WI38 (cell line): ENCODE measurements around the gene NFIX.

Experiments used
- H3K4me3 ChIP-seq: 2 replicates; pipeline ENCODE4 v1.5.1; 2011; ENCODE audit warnings: low read depth, mild to moderate bottlenecking, control low read depth, low read length
- CTCF ChIP-seq: IDR thresholded peaks from 2 replicates; pipeline ENCODE4 v1.5.1; 2012; ENCODE audit warnings: low read depth, mild to moderate bottlenecking, control low read depth, low read length

NFIX gene

GRCh38 chr19:12955996-12956395 lies 39.3 kb upstream of the NFIX start:
- TF ChIP-seq CTCF, result no peak
- peak overlapping the region; percentile 86 for H3K4me3 ChIP-seq

- peak within 1 kb of the TSS; percentile 86 for H3K4me3 ChIP-seq
- no peak for TF ChIP-seq CTCF
These were observed 38.6 kb upstream of the NFIX start, which contains the start of gene GADD45GIP1 for GRCh38 chr19:12956446-12957388. Gene GADD45GIP1, minus strand, starts transcription at chr19:12957223. Its CDS starts 11 bp downstream, at chr19:12957212.

GRCh38 chr19:12957389-12957952 lies 37.8 kb upstream of the NFIX start:
- peak overlapping the region; percentile 86 for H3K4me3 ChIP-seq

GRCh38 chr19:12959481-12959880 lies 35.8 kb upstream of the NFIX start:
- TF ChIP-seq CTCF, result no peak
- H3K4me3 ChIP-seq, result no peak overlapping the region

GRCh38 chr19:12965017-12965811 lies 30.1 kb upstream of the NFIX start:
- peak overlapping the region; percentile 44 for H3K4me3 ChIP-seq
- peak; percentile 88 for TF ChIP-seq CTCF

- H3K4me3 ChIP-seq, result no peak overlapping the region
- no peak for TF ChIP-seq CTCF
These were observed 29.5 kb upstream of the NFIX start for GRCh38 chr19:12965812-12966135.

- TF ChIP-seq CTCF, result no peak
- no peak overlapping the region for H3K4me3 ChIP-seq
These were observed 27.4 kb upstream of the NFIX start for GRCh38 chr19:12967907-12968306.
